H9 (cell line): Measurements from ENCODE around the gene CERS4. TPM values are rescaled to one million over a fixed set of nuclear protein-coding genes. Genes with fewer than 3 reads are reported as not detected.
"Not testable (repeated sequence)": the region's sequence is repeated elsewhere in the genome, so short reads cannot be mapped to it uniquely, and the experiment has no call there.

Experiments
- DNase-seq: peaks from one replicate; pipeline ENCODE4 v3.0.0-alpha.2; 2017
- H2AFZ ChIP-seq: one replicate; pipeline ENCODE4 v1.6.1; 2013; ENCODE audit warnings: mild to moderate bottlenecking, low read length, control low read depth, moderate library complexity
- H2AK5ac ChIP-seq: 2 replicates; pipeline ENCODE4 v1.6.1; 2013; ENCODE audit warnings: low read length, control low read depth, mixed read lengths; ENCODE audit not compliant: insufficient read length
- H2BK120ac ChIP-seq: one replicate; pipeline ENCODE4 v1.6.1; 2013; ENCODE audit warnings: low read depth, mild to moderate bottlenecking, low read length, control low read depth, inconsistent platforms; ENCODE audit not compliant: poor library complexity, severe bottlenecking
- H2BK12ac ChIP-seq: 2 replicates; pipeline ENCODE4 v1.6.1; 2013; ENCODE audit warnings: low read length, control low read depth, mixed read lengths, low read depth; ENCODE audit not compliant: insufficient read length
- H2BK15ac ChIP-seq: 2 replicates; pipeline ENCODE4 v1.6.1; 2013; ENCODE audit warnings: low read depth, low read length, control low read depth
- H2BK20ac ChIP-seq: one replicate; pipeline ENCODE4 v1.6.1; 2013; ENCODE audit warnings: low read depth, mild to moderate bottlenecking, low read length, control low read depth, inconsistent platforms; ENCODE audit not compliant: poor library complexity, severe bottlenecking
- H2BK5ac ChIP-seq: 2 replicates; pipeline ENCODE4 v1.6.1; 2013; ENCODE audit warnings: low read length, control low read depth, mixed read lengths; ENCODE audit not compliant: insufficient read length
- H3K14ac ChIP-seq: 2 replicates; pipeline ENCODE4 v1.6.1; 2013; ENCODE audit warnings: low read length, control low read depth; ENCODE audit not compliant: insufficient read depth
- H3K18ac ChIP-seq: 2 replicates; pipeline ENCODE4 v1.6.1; 2013; ENCODE audit warnings: low read depth, mild to moderate bottlenecking, mixed read lengths, low read length, control low read depth; ENCODE audit not compliant: insufficient read length
- H3K23ac ChIP-seq: 2 replicates; pipeline ENCODE4 v1.6.1; 2013; ENCODE audit warnings: low read length, control low read depth, mixed read lengths, low read depth; ENCODE audit not compliant: insufficient read length
- H3K23me2 ChIP-seq: 2 replicates; pipeline ENCODE4 v1.6.1; 2013; ENCODE audit warnings: low read depth, mild to moderate bottlenecking, mixed read lengths, low read length, control low read depth; ENCODE audit not compliant: insufficient read length, poor library complexity, severe bottlenecking
- H3K27ac ChIP-seq: 2 replicates; pipeline ENCODE4 v1.5.1; 2013; ENCODE audit warnings: low read length, control low read depth, mixed read lengths, low read depth; ENCODE audit not compliant: insufficient read length
- H3K27me3 ChIP-seq: 2 replicates; pipeline ENCODE4 v1.6.1; 2013; ENCODE audit warnings: low read length, control low read depth, inconsistent platforms; ENCODE audit not compliant: insufficient read depth
- H3K4ac ChIP-seq: 2 replicates; pipeline ENCODE4 v1.6.1; 2013; ENCODE audit warnings: low read depth, mild to moderate bottlenecking, control low read depth, inconsistent platforms, low read length, moderate library complexity
- H3K4me1 ChIP-seq: 2 replicates; pipeline ENCODE4 v1.6.1; 2013; ENCODE audit warnings: low read length, control low read depth, inconsistent platforms; ENCODE audit not compliant: insufficient read depth
- H3K4me2 ChIP-seq: 2 replicates; pipeline ENCODE4 v1.6.1; 2013; ENCODE audit warnings: low read length, control low read depth, mixed read lengths; ENCODE audit not compliant: insufficient read length, insufficient read depth
- H3K56ac ChIP-seq: 2 replicates; pipeline ENCODE4 v1.6.1; 2013; ENCODE audit warnings: low read depth, mild to moderate bottlenecking, mixed read lengths, low read length, control low read depth; ENCODE audit not compliant: insufficient read length
- H3K79me1 ChIP-seq: 2 replicates; pipeline ENCODE4 v1.6.1; 2013; ENCODE audit warnings: low read depth, mild to moderate bottlenecking, moderate library complexity, low read length, control low read depth, inconsistent platforms; ENCODE audit not compliant: insufficient read depth, poor library complexity, severe bottlenecking
- H3K79me2 ChIP-seq: 2 replicates; pipeline ENCODE4 v1.6.1; 2013; ENCODE audit warnings: low read length, control low read depth, inconsistent platforms; ENCODE audit not compliant: insufficient read depth
- H3K9ac ChIP-seq: 2 replicates; pipeline ENCODE4 v1.6.1; 2013; ENCODE audit warnings: low read length, control low read depth, mixed read lengths; ENCODE audit not compliant: insufficient read length; ENCODE audit errors: extremely low read depth
- H3K9me3 ChIP-seq: one replicate; pipeline ENCODE4 v1.6.1; 2013; ENCODE audit warnings: low read depth, low read length, inconsistent platforms; ENCODE audit not compliant: control insufficient read depth
- H3T11ph ChIP-seq: one replicate; pipeline ENCODE4 v1.6.1; 2013; ENCODE audit warnings: mild to moderate bottlenecking, low read length, control low read depth, inconsistent platforms
- H4K20me1 ChIP-seq: one replicate; pipeline ENCODE4 v1.6.1; 2013; ENCODE audit not compliant: control insufficient read depth, insufficient read length, insufficient read depth
- H4K5ac ChIP-seq: 2 replicates; pipeline ENCODE4 v1.6.1; 2013; ENCODE audit warnings: low read depth, mild to moderate bottlenecking, mixed read lengths, low read length, control low read depth; ENCODE audit not compliant: insufficient read length
- H4K8ac ChIP-seq: replicated peaks from 2 replicates; pipeline ENCODE4 v1.6.1; 2013; ENCODE audit warnings: low read length, control low read depth, mixed read lengths, low read depth; ENCODE audit not compliant: insufficient read length
- H4K91ac ChIP-seq: 2 replicates; pipeline ENCODE4 v1.6.1; 2013; ENCODE audit warnings: low read depth, mild to moderate bottlenecking, moderate library complexity, mixed read lengths, low read length, control low read depth; ENCODE audit not compliant: insufficient read length
- H3K27ac Mint-ChIP-seq, 3 experiments: 2 replicates in 2 of 3; 3 replicates in 1 of 3; pipeline ENCODE4 v1.8.0; 2020 to 2021; ENCODE audit warnings: mixed read lengths in 3 of 3, mild to moderate bottlenecking in 1 of 3, moderate library complexity in 1 of 3
- H3K27me3 Mint-ChIP-seq: 2 replicates; pipeline ENCODE4 v1.8.0; 2021; ENCODE audit warnings: low read depth, mild to moderate bottlenecking, moderate library complexity, mixed read lengths
- H3K36me3 Mint-ChIP-seq, 3 experiments: 2 replicates in 2 of 3; 3 replicates in 1 of 3; pipeline ENCODE4 v1.8.0; 2020 to 2021; ENCODE audit warnings: low read depth in 3 of 3, mixed read lengths in 3 of 3; ENCODE audit not compliant: insufficient read depth in 1 of 3
- H3K4me1 Mint-ChIP-seq, 2 experiments: 2 replicates each; pipeline ENCODE4 v1.8.0; 2020; ENCODE audit warnings: mixed read lengths in 2 of 2
- H3K4me3 Mint-ChIP-seq, 2 experiments: 2 replicates in 1 of 2; 3 replicates in 1 of 2; pipeline ENCODE4 v1.8.0; 2020 to 2021; ENCODE audit warnings: mild to moderate bottlenecking in 2 of 2, mixed read lengths in 2 of 2, moderate library complexity in 1 of 2
- H3K9me3 Mint-ChIP-seq, 2 experiments: 2 replicates in 1 of 2; 3 replicates in 1 of 2; pipeline ENCODE4 v1.8.0; 2020; ENCODE audit warnings: mild to moderate bottlenecking in 2 of 2, mixed read lengths in 2 of 2, moderate library complexity in 1 of 2
- CTCF ChIP-seq: fragments of 200-600 bp; sonication (generic); conservative IDR thresholded peaks from 3 replicates; pipeline ENCODE4 v1.8.0; 2021; ENCODE audit warnings: antibody characterized with exemption, mild to moderate bottlenecking
- WGBS: extraction: QIAGEN DNeasy Blood & Tissue Kit; methylation state at CpG from one replicate; pipeline ENCODE4 v1.1.7; 2013; ENCODE audit warnings: missing lambda C conversion rate, low lambda C conversion rate, mixed read lengths; ENCODE audit not compliant: insufficient read length; ENCODE audit errors: extremely low coverage; 5-methylcytosine and 5-hydroxymethylcytosine counted together
- total RNA-seq: library from RNA; stranded (reverse); gene quantifications from 2 replicates; pipeline ENCODE4 v1.2.1, GENCODE V29; 2021

The CERS4 gene
- total RNA-seq, 1 experiment from 2014 or later = 62.6 TPM

GRCh38 chr19:8269724-8270123 lies 60.6 kb downstream of the CERS4 start:
- Histone ChIP-seq H3K27ac (no peak overlapping the region), H3K27me3 (no peaks in the 10 kb centered on the region), H3K14ac (no peak overlapping the region), H3K4me1 (no peaks in the 10 kb centered on the region), H2BK12ac (no peak overlapping the region), H2AK5ac (no peak overlapping the region), H3K18ac (no peak overlapping the region), H3K56ac (no peak overlapping the region), H3K23me2 (peaks cover 2% of the 10 kb centered on the region), H4K5ac (no peak overlapping the region), H3T11ph (no peak overlapping the region), H3K23ac (no peak overlapping the region), H2BK15ac (no peak overlapping the region), H3K79me1 (no peaks in the 10 kb centered on the region), H4K8ac (no peak overlapping the region), H3K4ac (no peak overlapping the region), H3K4me2 (no peak overlapping the region), H4K20me1 (no peaks in the 10 kb centered on the region), H4K91ac (no peak overlapping the region), H3K9me3 (no peaks in the 10 kb centered on the region), H2AFZ (no peak overlapping the region), H2BK5ac (no peak overlapping the region), H3K79me2 (no peaks in the 10 kb centered on the region), H2BK20ac (no peak overlapping the region), H2BK120ac (no peak overlapping the region), H3K9ac (no peak overlapping the region)
- peaks cover 6% of the 10 kb centered on the region for H3K27me3 Mint-ChIP-seq
- no peak overlapping the region; a peak in 1 of 5 replicates for H3K4me3 Mint-ChIP-seq
- peaks cover 12% of the 10 kb centered on the region in 2 experiments for H3K4me1 Mint-ChIP-seq
- no CpG with 5 or more reads among the region's 3 CpGs for WGBS
- no peak overlapping the region for H3K27ac Mint-ChIP-seq
- H3K36me3 Mint-ChIP-seq = 0 out of 7 replicates have a peak, but pooled peaks cover 0 to 5% (median 0%) of the 10 kb centered on the region in 3 experiments
- no peak for TF ChIP-seq CTCF
- H3K9me3 Mint-ChIP-seq = peaks cover 0 to 3% of the 10 kb centered on the region in 2 experiments; a peak in 1 of 5 replicates
- DNase-seq = no peak

GRCh38 chr19:8276508-8276907 lies 67.3 kb downstream of the CERS4 start:
- H3K27ac ChIP-seq, H3T11ph ChIP-seq, H3K4me1 ChIP-seq, H3K18ac ChIP-seq, H3K4me1 Mint-ChIP-seq, H3K36me3 Mint-ChIP-seq, H3K27me3 Mint-ChIP-seq, H4K8ac ChIP-seq, H4K91ac ChIP-seq, H2BK15ac ChIP-seq, H3K9me3 ChIP-seq, H3K27me3 ChIP-seq, H3K14ac ChIP-seq, H2BK20ac ChIP-seq, H3K9ac ChIP-seq, H2BK12ac ChIP-seq, H3K23me2 ChIP-seq, H3K56ac ChIP-seq, H4K5ac ChIP-seq, H3K4me2 ChIP-seq, H3K79me1 ChIP-seq, H4K20me1 ChIP-seq, DNase-seq, H2BK5ac ChIP-seq, H2AFZ ChIP-seq, H3K9me3 Mint-ChIP-seq, H3K4me3 Mint-ChIP-seq, H2AK5ac ChIP-seq, H3K23ac ChIP-seq, H3K4ac ChIP-seq, H2BK120ac ChIP-seq, H3K79me2 ChIP-seq, H3K27ac Mint-ChIP-seq: not testable (repeated sequence)
- no CpG with 5 or more reads among the region's 9 CpGs for WGBS
